Fibroblast of skin of back (primary cell): ENCODE measurements around the gene RHBDL2.
"Not testable (repeated sequence)": the region's sequence is repeated elsewhere in the genome, so short reads cannot be mapped to it uniquely, and the experiment has no call there.

Source experiments
- DNase-seq: peaks from one replicate; pipeline ENCODE4 v3.0.0-alpha.2; 2013

RHBDL2 gene

DNA sequence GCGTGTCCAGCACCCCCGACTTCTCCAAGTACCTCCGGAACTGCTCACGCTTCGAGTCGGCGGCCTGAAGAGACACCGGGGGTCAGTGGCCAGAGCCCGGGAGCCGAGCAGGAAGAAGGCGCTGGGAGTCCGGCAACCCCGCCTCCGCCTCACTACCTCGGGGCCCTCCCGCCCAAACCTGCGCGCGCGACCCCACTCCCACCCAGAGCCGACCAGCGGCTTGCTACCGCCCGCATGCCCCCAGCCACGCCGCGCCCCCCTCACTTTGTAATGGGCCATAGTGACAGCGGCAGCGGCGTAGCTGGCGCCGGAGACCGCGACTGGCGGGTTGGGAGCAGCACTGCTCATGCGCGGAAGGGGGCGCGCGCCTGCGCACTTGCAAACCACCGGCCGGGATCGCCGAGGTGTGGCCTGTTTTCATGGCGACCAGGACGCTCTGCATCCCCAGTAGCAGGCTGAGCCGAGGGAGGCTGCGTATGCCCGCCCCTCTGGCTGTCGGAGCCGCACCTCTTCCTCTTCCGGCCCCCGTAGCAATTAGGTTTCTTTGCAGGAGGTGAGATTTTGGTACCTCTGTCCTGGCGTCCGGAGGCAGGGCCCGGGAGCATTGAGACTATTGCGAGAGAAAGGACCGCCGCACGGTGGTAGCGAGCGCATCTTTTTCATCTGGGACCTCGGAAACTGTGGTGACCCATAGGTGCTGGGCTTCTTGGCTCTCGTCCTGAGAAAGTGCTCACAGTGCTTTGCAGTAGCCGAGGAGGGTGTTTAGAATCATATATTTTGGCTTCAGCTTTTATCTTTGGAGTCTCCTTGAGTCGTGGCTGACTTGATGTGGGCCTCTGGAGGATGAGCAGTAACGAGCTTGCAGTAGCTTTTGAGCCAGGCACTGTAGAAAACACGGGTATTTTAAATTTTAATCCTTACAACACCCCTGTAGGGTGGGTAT, 68.3 kb downstream of the RHBDL2 start, which contains the start of gene MYCBP:
MYCBP (minus strand) TSS at position 322 of the 943 bp plus-strand sequence; CDS start at position 279, 43 bp downstream.
- DNase-seq, result peak; percentile 93

DNA sequence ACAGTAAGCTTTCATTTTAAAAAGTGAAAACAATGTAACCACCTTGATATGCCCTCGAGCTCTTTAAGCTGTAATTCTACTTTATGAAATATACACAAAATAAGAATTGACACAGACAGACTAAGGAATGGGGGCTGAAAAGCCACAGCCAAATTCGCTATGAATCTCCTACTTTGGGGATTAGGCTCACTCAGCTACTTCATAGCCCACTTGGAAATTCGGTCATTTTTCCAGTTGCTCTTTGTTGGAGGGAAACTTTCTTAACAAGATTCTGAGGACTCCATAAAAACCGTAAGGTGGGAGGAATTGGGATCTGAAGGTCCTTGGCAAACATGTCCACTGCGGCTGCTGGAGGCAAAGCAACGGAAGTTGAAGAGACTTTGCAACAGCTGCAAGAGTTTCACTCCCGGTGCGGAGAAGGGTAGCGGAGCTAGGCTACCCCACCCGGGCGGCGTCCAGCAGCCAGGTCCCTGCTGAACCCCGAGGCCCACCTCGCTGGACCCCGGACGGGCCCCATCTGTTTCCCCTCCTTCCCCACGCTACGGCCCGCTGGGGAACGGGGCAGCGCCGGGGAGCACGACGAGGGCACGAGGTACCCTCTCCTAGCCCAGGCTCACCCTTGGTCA, 69.1 kb downstream of the RHBDL2 start:
- peak; percentile 23 for DNase-seq

GRCh38 chr1:38870996-38871395, 70.6 kb downstream of the RHBDL2 start:
- DNase-seq, result no peak

GRCh38 chr1:38867208-38867607, 74.4 kb downstream of the RHBDL2 start:
- no peak for DNase-seq

DNA sequence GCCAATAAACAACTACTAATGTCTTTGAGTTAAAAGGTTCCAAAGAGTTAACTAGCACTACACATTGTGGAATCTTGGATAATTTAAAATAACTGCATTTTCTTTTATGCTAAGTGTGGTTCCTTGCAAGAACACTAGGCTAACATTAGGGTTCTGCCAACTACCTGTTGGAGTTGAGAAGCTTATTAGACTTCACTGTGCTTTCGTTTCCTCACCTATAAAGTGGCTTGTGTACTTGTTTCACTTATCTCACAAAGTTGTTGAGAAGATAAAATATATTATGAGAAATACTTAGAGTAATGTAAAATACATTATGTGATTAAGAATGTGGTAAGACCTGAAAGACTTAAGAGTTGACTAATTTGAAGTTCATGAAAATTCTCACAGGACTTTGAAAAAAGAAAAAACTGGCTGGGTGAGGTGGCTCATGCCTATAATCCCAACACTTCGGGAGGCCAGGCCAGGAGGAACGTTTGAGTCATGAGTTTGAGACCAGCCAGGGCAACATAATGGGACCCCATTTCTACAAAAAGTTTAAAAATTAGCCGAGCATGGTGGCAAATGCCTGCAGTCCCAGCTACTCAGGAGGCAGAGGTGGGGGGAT, 76.4 kb downstream of the RHBDL2 start:
- no peak for DNase-seq

GRCh38 chr1:38860454-38860795, 81.2 kb downstream of the RHBDL2 start:
- DNase-seq, result peak; percentile 2

DNA sequence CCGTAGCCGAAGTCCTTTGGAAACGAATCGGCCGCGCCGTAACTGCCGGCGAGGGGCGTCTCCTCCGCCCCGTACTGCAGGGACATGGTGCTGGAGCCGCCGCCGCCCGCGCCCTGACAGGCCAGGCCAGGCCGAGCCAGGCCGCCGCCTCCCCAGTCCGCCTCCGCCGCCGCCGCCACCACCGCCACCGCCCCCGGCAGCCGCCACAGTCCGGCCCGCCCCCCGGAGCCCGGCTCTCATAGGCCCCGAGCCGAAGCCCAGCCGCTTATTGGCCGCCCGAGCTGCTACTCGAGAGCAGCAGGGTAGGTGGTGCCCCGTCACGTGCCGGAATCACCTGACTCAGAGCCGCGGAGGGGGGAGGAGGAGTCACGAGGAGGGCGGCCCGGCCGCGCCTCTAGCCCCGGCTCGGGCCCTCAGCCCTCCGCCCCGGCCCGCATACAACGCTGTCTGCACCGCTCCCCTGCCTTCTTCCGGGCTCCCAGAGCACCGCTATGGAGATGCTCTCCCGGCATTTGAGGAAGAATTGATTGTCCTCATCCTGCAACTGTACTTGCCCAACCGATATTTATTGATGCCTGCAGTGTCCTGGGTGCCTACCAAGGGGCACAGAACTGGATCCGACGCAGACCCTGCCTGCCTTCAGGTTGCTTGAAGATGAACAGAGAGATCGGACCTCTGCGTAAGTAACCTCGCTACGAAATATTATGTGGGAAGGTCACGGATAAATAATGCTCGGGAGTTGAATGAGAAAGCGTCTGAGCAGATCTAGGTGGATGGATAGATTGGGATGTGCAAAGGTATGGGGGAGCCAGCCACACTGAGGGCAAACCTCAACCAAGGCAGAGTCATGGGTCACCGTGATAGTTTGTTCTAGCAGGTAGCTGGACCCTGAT, 81.8 kb downstream of the RHBDL2 start, which contains the start of gene RRAGC:
RRAGC (minus strand) TSS at position 212 of the 893 bp plus-strand sequence; CDS start at position 86, 126 bp downstream.
- peak; percentile 99 for DNase-seq

- DNase-seq, result peak; percentile 60
Measured at GRCh38 chr1:38858833-38859560, 82.6 kb downstream of the RHBDL2 start.

DNA sequence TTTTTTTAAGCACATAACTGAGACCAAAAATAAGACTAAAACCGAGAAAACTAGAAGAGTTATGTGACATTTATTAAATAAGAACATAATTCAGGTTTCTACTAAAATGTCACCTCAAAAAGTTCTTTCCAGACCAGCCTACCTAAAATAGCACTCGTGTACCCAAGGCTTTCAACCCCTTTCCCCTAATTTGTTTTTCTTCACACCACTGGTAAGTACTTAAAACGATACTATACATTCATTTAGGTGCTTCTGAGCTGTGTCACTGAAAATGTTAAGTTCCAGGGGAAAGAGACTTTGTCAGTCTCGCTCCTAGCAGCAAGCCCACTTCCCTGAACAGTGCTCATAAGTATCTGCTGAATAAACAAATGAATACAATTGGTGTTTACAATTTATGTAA, 88.8 kb downstream of the RHBDL2 start:
- no peak for DNase-seq

DNA sequence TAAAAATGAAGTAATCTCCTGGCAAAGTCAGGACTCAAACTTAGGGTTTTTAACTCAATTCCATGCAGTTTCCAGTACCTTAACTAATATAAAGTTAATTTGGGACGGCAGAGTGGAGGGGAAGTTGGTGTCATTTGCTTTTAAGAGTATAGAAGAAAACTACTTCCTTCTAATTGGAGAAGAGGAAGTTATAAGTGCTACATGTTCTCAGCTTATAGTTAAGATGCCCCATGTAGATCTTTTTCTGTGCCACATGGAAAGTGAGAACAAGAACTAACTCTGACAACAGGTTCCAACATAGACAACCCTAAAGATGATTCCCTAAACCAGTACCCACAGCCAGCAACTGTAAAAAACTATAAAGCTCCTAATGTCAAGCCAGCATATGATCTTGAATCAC, 93.6 kb downstream of the RHBDL2 start:
- no peak for DNase-seq

DNA sequence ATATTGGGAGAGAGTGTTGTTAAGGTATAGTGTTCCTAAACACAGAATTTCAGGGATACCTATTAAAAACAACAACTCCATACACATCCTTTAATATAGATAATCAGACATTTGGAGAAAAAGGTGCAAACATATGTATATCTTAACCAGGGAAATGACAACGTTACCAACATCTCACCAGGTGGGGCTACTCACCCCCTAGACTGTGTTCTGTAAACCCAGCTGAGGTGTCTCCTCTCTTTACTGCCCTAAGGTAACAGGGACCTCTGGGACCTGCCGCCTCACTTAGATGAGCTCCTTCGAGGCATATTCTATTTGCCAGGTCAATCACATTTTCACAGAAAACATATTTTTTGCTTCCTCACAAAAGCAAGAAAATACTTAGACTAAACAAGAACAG, 95.4 kb downstream of the RHBDL2 start:
- DNase-seq, result no peak

DNA sequence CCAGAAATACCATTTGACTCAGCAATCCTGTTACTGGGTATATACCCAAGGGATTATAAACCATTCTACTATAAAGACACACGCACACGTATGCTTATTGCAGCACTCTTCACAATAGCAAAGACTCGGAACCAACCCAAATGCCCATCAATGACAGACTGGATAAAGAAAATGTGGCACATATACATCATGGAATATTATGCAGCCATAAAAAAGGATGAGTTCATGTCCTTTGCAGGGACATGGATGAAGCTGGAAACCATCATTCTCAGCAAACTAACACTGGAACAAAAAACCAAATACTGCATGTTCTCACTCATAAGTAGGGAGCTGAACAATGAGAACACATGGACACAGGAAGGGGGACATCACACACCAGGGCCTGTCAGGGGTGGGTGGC, 96.5 kb downstream of the RHBDL2 start:
- DNase-seq, result not testable (repeated sequence)

- DNase-seq, result no peak
Measured at GRCh38 chr1:38840281-38840680, 101.3 kb downstream of the RHBDL2 start.

DNA sequence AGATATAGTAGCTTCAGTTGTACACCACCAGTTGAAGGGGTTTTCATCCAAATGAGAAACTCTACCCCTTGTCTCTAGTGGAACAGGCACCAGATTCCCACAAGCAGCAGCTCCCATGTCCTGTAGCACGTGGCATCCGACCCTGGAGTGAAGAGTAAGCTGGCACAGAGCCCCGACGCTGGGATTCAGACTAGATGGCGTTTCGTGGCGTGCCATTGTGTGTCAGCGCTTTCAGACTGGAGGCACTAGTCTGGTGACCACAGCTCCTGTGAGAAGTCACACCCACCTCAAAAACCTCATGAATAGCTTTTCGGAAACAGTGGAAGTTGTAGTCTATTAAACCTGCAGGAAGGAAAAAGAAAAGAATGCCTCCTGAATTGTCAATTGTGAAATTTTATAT, 102.3 kb downstream of the RHBDL2 start:
- DNase-seq, result no peak

DNA sequence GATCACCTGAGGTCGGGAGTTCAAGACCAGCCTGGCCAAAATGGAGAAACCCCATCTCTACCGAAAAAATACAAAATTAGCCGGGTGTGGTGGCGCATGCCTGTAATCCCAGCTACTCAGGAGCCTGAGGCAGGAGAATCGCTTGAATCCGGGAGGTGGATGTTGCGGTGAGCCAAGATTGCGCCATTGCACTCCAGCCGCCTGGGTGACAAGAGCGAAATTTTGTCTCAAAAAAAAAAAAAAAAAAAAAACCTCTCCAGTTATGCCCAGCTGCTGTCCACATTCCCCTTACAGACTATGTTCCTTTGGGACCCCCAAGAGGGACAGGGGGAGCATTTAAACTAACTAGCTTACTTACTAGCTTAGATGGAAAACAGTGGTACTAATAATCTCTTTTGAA, 105.3 kb downstream of the RHBDL2 start:
- not testable (repeated sequence) for DNase-seq
